AG04449 (cell line): ENCODE measurements around the gene SCARB1.

Experiments used
- CTCF ChIA-PET: fragments of 350-600 bp; formaldehyde crosslinking; extraction: SDS; loops from one replicate; lab custom pipeline; 2021; ENCODE audit warnings: antibody characterized with exemption; lab: Yijun Ruan, JAX
- POLR2A ChIA-PET: fragments of 400-600, 350-600 bp; formaldehyde crosslinking; extraction: SDS; loops from one replicate; lab custom pipeline; 2020; ENCODE audit warnings: antibody characterized with exemption, inconsistent platforms; lab: Yijun Ruan, JAX
- DNase-seq: peaks from one replicate; pipeline ENCODE4 v3.0.0-alpha.2; 2010; ENCODE audit warnings: low read depth, low spot score
- H3K4me3 ChIP-seq: 2 replicates; pipeline ENCODE4 v1.5.1; 2011; ENCODE audit warnings: low read depth, mild to moderate bottlenecking, control low read depth, low read length
- TF ChIP-seq, protein P1 (sequence below): IDR thresholded peaks from one replicate; pipeline ENCODE4 v1.5.1; 2011; ENCODE audit warnings: mild to moderate bottlenecking, moderate library complexity, low read length, control low read depth, inconsistent platforms; ENCODE audit not compliant: insufficient read depth; ENCODE audit errors: missing control alignments

The SCARB1 gene

DNA sequence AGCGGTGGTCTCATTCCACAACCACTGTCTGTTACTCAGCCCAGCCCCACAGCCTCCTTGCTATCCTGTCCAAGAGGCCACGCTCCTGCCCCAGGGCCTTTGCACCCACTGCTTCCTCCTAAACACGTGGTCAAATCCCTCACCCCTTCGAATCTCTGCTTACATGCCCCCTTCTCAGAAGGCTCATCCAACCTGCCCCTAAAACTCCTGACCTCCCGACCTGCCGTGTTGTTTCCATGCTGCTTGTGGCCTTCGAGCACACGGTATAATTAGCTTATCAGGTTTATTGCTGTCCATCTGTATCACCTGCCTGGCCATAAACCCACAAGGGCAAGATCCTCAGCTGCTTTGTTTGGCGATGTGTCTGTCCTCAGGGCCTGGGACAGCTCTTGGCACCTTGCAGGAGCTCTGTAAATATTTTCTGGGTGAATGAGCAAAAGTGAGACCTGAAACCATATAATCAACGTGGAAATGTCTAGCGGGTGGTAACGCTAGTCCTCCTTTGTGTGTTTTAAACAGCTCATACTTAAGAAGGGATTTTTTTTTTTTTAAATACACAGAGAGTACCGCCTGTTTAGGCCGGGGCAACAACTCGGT lies 36.0 kb downstream of the SCARB1 start:
- TF ChIP-seq, protein P1, sequence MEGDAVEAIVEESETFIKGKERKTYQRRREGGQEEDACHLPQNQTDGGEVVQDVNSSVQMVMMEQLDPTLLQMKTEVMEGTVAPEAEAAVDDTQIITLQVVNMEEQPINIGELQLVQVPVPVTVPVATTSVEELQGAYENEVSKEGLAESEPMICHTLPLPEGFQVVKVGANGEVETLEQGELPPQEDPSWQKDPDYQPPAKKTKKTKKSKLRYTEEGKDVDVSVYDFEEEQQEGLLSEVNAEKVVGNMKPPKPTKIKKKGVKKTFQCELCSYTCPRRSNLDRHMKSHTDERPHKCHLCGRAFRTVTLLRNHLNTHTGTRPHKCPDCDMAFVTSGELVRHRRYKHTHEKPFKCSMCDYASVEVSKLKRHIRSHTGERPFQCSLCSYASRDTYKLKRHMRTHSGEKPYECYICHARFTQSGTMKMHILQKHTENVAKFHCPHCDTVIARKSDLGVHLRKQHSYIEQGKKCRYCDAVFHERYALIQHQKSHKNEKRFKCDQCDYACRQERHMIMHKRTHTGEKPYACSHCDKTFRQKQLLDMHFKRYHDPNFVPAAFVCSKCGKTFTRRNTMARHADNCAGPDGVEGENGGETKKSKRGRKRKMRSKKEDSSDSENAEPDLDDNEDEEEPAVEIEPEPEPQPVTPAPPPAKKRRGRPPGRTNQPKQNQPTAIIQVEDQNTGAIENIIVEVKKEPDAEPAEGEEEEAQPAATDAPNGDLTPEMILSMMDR: no peak
- DNase-seq: no peak
- POLR2A ChIA-PET: no interaction called here
- CTCF ChIA-PET: interaction anchor here (1.0 kb wide), 1 partner anchor 795 kb away, joined by 3 read pairs; no protein-coding TSS in a partner anchor
- H3K4me3 ChIP-seq: no peak overlapping the region

DNA sequence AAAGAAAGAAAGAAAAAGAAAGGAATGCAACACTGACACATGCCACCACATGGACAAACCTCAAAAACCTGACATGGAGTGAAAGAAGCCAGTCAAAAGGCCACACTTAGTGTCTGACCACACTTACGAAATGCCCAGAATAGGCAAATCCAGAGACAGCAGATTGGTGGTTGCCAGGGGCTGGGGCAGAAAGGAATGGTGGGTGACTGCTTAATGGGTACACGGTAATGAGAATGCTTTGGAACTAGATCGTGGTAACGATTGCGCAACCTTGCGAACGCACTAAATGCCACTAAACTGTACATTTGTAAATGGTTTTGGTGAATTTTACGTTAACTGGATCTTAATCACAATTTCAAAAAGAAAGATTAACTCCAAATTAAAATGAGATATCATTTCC lies 39.5 kb downstream of the SCARB1 start:
- DNase-seq: no peak
- CTCF ChIA-PET: no interaction called here
- POLR2A ChIA-PET: no interaction called here
- H3K4me3 ChIP-seq: no peak overlapping the region
- TF ChIP-seq, protein P1: no peak

DNA sequence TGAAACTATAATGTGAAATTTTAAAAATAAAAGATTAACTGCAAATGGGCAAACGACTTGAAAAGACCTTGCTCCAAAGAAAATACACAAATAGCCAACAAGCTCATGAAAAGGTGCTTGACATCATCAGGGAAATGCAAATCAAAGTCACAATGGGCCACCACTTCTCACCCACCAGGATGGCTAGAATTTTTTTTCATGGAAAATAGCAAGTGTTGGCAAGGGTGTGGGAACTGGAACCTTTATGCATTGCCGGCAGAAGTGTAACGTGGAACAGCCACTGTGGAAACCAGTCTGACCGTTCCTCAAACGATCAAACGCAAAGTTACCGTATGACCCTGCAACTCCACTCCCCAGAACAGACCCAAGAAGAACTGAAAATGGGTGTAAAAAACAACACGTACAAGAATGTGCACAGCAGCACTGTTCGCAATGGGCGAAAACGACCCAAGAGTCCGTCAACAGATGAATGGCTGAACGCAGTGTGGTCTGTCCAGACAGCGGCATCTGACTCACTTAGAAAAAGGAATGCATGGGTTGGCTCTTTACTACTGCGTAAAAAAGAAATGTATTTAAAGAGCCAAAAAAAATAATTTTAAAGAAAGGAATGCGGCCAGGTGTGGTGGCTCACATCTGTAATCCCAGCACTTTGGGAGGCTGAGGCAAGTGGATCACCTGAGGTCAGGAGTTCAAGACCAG lies 40.2 kb downstream of the SCARB1 start:
- TF ChIP-seq, protein P1: no peak
- CTCF ChIA-PET: no interaction called here
- no peak overlapping the region for H3K4me3 ChIP-seq
- POLR2A ChIA-PET: no interaction called here
- no peak for DNase-seq

DNA sequence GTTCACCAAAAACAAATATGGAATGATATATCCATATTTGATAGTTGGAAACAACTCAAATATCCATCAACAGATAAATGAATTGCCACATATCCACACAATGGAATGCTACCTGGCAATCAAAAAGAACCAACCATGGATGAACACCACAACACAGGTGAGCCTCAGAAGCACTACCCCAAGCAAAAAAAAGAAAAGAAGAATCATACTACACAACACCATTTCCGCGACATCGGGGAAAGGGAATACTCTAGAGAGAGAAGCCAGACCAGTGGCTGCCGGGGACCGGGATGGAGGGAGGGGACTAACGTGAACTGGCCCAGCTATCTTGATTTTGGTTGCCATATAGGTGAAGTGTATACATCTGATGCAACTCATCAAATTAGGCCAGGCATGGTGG lies 41.4 kb downstream of the SCARB1 start:
- no peak for DNase-seq
- no peak overlapping the region for H3K4me3 ChIP-seq
- ChIA-PET POLR2A (no interaction called here), CTCF (no interaction called here)
- TF ChIP-seq, protein P1: no peak

DNA sequence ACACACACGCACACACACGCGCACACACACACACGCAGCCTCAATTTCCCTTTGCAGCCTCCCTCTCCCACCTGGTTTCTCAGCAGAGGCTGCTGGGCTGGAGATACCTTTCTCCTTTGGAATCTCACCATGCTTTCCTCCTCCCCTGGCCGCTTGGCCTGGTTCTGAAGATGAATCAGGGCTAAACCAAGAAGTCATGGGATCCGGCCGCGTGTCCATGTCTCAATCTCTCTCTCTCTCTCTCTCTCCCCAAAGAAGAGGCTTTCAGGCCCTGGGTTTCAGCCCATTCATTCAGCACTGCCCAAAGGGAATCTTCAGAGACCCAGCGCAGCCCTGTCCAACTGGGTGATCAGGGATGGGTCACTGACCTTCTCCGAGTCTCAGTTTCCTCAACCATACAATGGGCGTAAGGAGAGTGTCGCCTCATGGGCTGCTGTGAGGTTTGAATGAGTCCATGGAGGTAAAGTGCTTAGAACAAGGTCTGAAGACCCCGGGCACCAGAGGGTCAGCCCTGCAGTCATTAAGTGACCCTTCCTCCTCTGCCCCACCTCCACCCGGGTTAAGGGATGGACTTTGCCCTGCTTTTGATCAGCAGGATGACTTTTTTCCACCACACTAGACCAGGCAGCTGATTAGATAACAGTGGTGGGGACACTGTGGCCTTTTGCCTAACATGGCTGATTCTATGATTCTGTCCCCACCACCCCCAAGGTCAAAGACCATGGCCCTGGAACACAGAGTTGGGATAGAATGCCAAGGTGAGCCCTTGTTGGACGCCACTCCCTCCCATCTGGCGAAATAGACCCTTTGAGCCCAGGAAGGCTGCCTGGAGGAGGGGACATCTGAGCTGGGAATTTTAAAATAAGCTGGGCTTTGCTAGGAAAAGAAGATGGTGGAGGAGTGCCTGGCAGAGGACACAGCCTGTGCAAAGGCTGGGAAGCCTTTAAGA lies 42.1 kb downstream of the SCARB1 start:
- no peak for DNase-seq
- TF ChIP-seq, protein P1: no peak
- ChIA-PET POLR2A (no interaction called here), CTCF (no interaction called here)
- H3K4me3 ChIP-seq: no peak overlapping the region

DNA sequence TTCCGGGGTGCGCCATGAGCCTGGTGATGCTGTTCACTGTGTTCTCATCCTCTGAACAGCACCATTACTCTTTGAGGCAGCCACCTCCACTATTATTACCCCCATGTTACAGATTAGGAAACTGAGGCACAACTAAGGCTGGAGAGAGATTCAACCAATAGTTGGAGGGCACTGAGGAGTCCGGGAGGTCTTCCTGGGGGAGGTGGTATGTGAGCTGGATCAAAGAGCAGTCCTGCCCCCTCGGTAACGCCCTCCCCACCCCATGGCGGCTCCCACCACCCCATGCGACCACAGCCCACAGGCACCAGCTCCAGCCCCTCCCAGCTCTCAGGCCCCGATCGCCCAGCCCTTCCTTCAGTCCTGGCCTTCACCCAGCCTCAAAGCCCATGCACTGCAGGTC lies 43.5 kb downstream of the SCARB1 start:
- no peak for DNase-seq
- no peak overlapping the region for H3K4me3 ChIP-seq
- TF ChIP-seq, protein P1: no peak
- ChIA-PET POLR2A (no interaction called here), CTCF (no interaction called here)
